NB4 (cell line): ENCODE data around the gene PCDHB8.
"Not testable (repeated sequence)": the region's sequence is repeated elsewhere in the genome, so short reads cannot be mapped to it uniquely, and the experiment has no call there.

ENCODE experiments used
- DNase-seq: peaks from one replicate; pipeline ENCODE4 v3.0.0; 2010; ENCODE audit warnings: low read depth
- H3K4me3 ChIP-seq: one replicate; pipeline ENCODE4 v1.5.1; 2011; ENCODE audit warnings: mild to moderate bottlenecking, low read depth, low read length, moderate library complexity
- CTCF ChIP-seq: IDR thresholded peaks from one replicate; pipeline ENCODE4 v1.5.1; 2012; ENCODE audit warnings: low read depth, low read length
- MAX ChIP-seq: IDR thresholded peaks from 2 replicates; pipeline ENCODE4 v1.6.1; 2011; ENCODE audit warnings: low read depth, low read length
- MYC ChIP-seq: IDR thresholded peaks from 2 replicates; pipeline ENCODE4 v1.6.1; 2011; ENCODE audit warnings: low read depth, low read length
- POLR2A ChIP-seq: IDR thresholded peaks from 2 replicates; pipeline ENCODE4 v1.6.1; 2011; ENCODE audit warnings: mild to moderate bottlenecking; ENCODE audit not compliant: insufficient read length; ENCODE audit errors: extremely low read depth

Gene PCDHB8

GRCh38 chr5:141192110-141192725 is 14.6 kb downstream of the PCDHB8 start, which contains the start of gene PCDHB10:
PCDHB10 (plus strand) TSS chr5:141192353; CDS start chr5:141192553, 200 bp downstream.
- no peak within 1 kb of the TSS for H3K4me3 ChIP-seq

GRCh38 chr5:141194332-141194731 is 16.7 kb downstream of the PCDHB8 start:
- not testable (repeated sequence) for DNase-seq

More at GRCh38 chr5:141192110-141192725, 14.6 kb downstream of the PCDHB8 start, which contains the start of gene PCDHB10:
- TF ChIP-seq POLR2A (no peak), MYC (no peak), MAX (no peak), CTCF (peak; percentile 78)
- peak; percentile 61 for DNase-seq

GRCh38 chr5:141196363-141196762 is 18.8 kb downstream of the PCDHB8 start:
- H3K4me3 ChIP-seq, result no peak overlapping the region
- no peak for DNase-seq
- TF ChIP-seq POLR2A, result no peak
- no peak for TF ChIP-seq MYC
- no peak for TF ChIP-seq CTCF
- TF ChIP-seq MAX, result no peak

More at GRCh38 chr5:141194332-141194731, 16.7 kb downstream of the PCDHB8 start:
- not testable (repeated sequence) for H3K4me3 ChIP-seq

- DNase-seq, result peak; percentile 34
- H3K4me3 ChIP-seq, result no peak within 1 kb of the TSS
- TF ChIP-seq MAX, result no peak
- no peak for TF ChIP-seq MYC
- TF ChIP-seq CTCF, result peak; percentile 38
Measured at GRCh38 chr5:141199359-141200235, 22.0 kb downstream of the PCDHB8 start, which contains the start of gene PCDHB11. PCDHB11 (plus strand) TSS chr5:141199627; CDS start chr5:141199775, 148 bp downstream.

- H3K4me3 ChIP-seq, DNase-seq: not testable (repeated sequence)
Measured at GRCh38 chr5:141201126-141201525, 23.5 kb downstream of the PCDHB8 start.

- not testable (repeated sequence) for DNase-seq, H3K4me3 ChIP-seq
Measured at GRCh38 chr5:141201646-141202045, 24.1 kb downstream of the PCDHB8 start.

- peak; percentile 36 for DNase-seq
- TF ChIP-seq CTCF (peak; percentile 38), MYC (no peak), MAX (no peak)
- no peak within 1 kb of the TSS for H3K4me3 ChIP-seq
Measured at GRCh38 chr5:141208478-141208877, 30.9 kb downstream of the PCDHB8 start, which contains the start of gene PCDHB12. PCDHB12 (plus strand) TSS chr5:141208719; CDS start chr5:141208908, 189 bp downstream.

GRCh38 chr5:141210281-141210680 is 32.7 kb downstream of the PCDHB8 start:
- not testable (repeated sequence) for DNase-seq, H3K4me3 ChIP-seq

- not testable (repeated sequence) for H3K4me3 ChIP-seq, DNase-seq
Measured at GRCh38 chr5:141210849-141211248, 33.3 kb downstream of the PCDHB8 start.
